Measurements from ENCODE around the gene RETREG2.

Gene RETREG2

GRCh38 chr2:219140722-219141121 lies 37.4 kb upstream of the RETREG2 start:
- no peaks in the 10 kb centered on the region for H3K27me3 ChIP-seq
- TF ChIP-seq CTCF (IDR thresholded peaks at IDR 0.05; ENCODE audit: low read depth, low read length), result no peak
- H3K9me3 ChIP-seq, result no peaks in the 10 kb centered on the region
- no peaks in the 10 kb centered on the region for H3K4me1 ChIP-seq
- H3K36me3 ChIP-seq, result peaks cover 6% of the 10 kb centered on the region
- DNase-seq, result no peak
- H3K4me3 ChIP-seq (ENCODE audit: low read depth, low read length), result no peak overlapping the region

DNA sequence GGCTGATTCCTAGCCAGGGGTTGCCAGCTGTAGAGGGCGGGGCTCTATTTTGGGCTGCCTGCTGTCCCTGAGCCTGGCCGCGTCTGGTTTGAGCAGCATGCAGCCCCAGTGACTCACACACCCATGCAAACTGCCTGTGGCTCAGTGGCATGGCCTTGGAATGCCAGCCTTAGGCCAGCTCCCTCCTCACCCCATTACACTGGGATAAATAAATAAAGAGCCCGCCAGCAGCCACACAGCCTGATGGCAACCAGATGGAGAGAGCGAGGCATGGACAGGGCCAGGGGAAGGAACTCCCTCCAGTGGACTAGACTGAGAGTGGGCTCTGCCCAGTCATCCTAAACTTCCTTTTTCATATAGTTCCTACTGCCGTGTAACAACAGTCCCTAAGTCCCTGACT lies 35.7 kb upstream of the RETREG2 start:
- H3K27me3 ChIP-seq, result no peaks in the 10 kb centered on the region
- H3K4me1 ChIP-seq, result no peaks in the 10 kb centered on the region
- peaks cover 16% of the 10 kb centered on the region for H3K36me3 ChIP-seq
- H3K9me3 ChIP-seq, result no peaks in the 10 kb centered on the region
- no peak for DNase-seq
- no peak overlapping the region for H3K4me3 ChIP-seq (ENCODE audit: low read depth, low read length)
- 0 out of 2 replicates have a peak, but pooled peaks have one; percentile 3 for TF ChIP-seq CTCF (IDR thresholded peaks at IDR 0.05; ENCODE audit: low read depth, low read length)

GRCh38 chr2:219149667-219150066 lies 28.4 kb upstream of the RETREG2 start:
- H3K36me3 ChIP-seq, result peaks cover 31% of the 10 kb centered on the region
- no peak for DNase-seq
- no peak for TF ChIP-seq CTCF (IDR thresholded peaks at IDR 0.05; ENCODE audit: low read depth, low read length)
- no peak overlapping the region for H3K4me3 ChIP-seq (ENCODE audit: low read depth, low read length)
- no peaks in the 10 kb centered on the region for H3K27me3 ChIP-seq
- H3K4me1 ChIP-seq, result no peaks in the 10 kb centered on the region
- no peaks in the 10 kb centered on the region for H3K9me3 ChIP-seq

GRCh38 chr2:219155054-219155644 lies 22.9 kb upstream of the RETREG2 start:
- peak; percentile 56 for TF ChIP-seq CTCF (IDR thresholded peaks at IDR 0.05; ENCODE audit: low read depth, low read length)
- peak; percentile 68 for DNase-seq
- no peaks in the 10 kb centered on the region for H3K9me3 ChIP-seq
- no peak overlapping the region for H3K4me3 ChIP-seq (ENCODE audit: low read depth, low read length)
- H3K4me1 ChIP-seq, result no peaks in the 10 kb centered on the region
- peaks cover 18% of the 10 kb centered on the region for H3K36me3 ChIP-seq
- H3K27me3 ChIP-seq, result no peaks in the 10 kb centered on the region

GRCh38 chr2:219157396-219157795 lies 20.7 kb upstream of the RETREG2 start:
- Histone ChIP-seq H3K36me3 (peaks cover 18% of the 10 kb centered on the region), H3K4me3 (ENCODE audit: low read depth, low read length) (no peak overlapping the region)

More at GRCh38 chr2:219157396-219157795, 20.7 kb upstream of the RETREG2 start:
- no peak for DNase-seq
- no peak for TF ChIP-seq CTCF (IDR thresholded peaks at IDR 0.05; ENCODE audit: low read depth, low read length)
- H3K4me1 ChIP-seq, result no peaks in the 10 kb centered on the region
- no peaks in the 10 kb centered on the region for H3K27me3 ChIP-seq
- no peaks in the 10 kb centered on the region for H3K9me3 ChIP-seq

All from BE2C (cell line).